22Rv1 (cell line): ENCODE results near the gene MED27.

Source experiments
- H3K27ac ChIP-seq: fragments of 450-650 bp; 2 replicates; pipeline ENCODE4 v1.5.1; 2017
- CTCF ChIP-seq: fragments of 450-650 bp; IDR thresholded peaks from 2 replicates; pipeline ENCODE4 v1.5.1; 2017; ENCODE audit warnings: mild to moderate bottlenecking
- ZFX ChIP-seq: fragments of 450-650 bp; IDR thresholded peaks from 2 replicates; pipeline ENCODE4 v1.6.1; 2017; ENCODE audit warnings: antibody characterized with exemption, borderline replicate concordance

Gene MED27

GRCh38 chr9:132041798-132042197 is 37.9 kb downstream of the MED27 start:
- no peak overlapping the region for H3K27ac ChIP-seq
- TF ChIP-seq ZFX (no peak), CTCF (no peak)

GRCh38 chr9:132040808-132041207 is 38.9 kb downstream of the MED27 start:
- no peak overlapping the region for H3K27ac ChIP-seq
- TF ChIP-seq ZFX (no peak), CTCF (no peak)

DNA sequence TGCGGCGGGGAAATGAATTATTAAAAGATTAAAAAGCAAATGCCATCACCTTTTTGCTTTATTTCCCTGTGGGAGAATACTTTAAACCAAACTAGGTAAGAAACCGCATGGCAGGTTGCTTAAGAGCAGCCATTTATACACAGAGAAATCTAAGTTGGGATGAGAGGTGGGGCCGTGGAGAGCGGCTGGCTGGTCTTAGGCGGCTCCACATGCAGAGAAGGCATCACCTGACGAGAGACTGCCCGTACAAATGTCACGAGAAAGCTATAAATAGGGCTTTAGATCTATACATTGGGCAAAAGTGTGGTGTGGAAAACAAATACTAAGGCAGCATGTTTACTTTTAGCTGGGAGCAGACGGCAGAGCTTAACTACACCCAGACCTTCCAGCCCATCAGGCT is 39.4 kb downstream of the MED27 start:
- TF ChIP-seq ZFX (no peak), CTCF (no peak)
- H3K27ac ChIP-seq = no peak overlapping the region

DNA sequence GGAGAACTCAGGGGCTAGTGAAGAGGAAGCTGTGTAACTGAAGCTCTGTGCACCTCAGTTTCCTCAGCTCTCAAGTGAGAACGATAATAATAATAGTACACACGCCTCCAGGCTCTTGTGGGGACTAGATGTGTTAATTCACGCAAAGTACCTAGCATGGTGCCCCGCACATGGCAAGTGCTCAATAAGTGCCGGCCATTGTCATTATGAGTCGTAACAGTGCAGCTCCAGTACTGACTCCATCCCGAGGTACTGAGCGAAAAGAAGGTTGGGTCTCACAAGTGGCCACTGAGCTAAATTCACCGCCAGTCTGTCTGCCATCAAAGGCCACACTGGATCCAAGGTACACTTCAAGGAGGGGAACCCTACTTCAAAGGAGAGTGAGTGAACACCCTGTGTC is 40.4 kb downstream of the MED27 start:
- H3K27ac ChIP-seq = no peak overlapping the region
- TF ChIP-seq CTCF (no peak), ZFX (no peak)

DNA sequence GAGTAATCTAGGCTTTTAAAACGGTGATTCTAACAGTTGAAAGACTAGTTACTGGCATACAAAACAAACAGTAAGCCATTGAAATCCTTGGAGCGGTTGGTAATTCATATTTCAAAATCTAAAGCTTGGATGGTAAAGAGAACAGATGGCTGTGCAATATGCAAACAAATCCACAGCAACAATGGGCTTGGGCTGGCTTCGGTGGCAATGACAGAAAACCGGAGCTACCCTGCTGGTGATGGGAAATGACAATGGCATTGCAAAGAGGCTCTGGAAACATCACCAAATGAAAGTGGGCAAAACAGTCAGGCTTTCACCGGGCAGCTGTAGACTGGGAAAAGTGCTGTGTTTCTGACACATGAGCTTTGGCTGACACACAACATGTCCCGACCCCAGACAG is 42.2 kb downstream of the MED27 start:
- no peak overlapping the region for H3K27ac ChIP-seq
- TF ChIP-seq ZFX (no peak), CTCF (no peak)

- H3K27ac ChIP-seq = no peak overlapping the region
- TF ChIP-seq CTCF (no peak), ZFX (no peak)
Observed at GRCh38 chr9:132036521-132036920, 43.1 kb downstream of the MED27 start.

- no peak for TF ChIP-seq ZFX
- no peak for TF ChIP-seq CTCF
- H3K27ac ChIP-seq = no peak overlapping the region
Observed at GRCh38 chr9:132035679-132036078, 44.0 kb downstream of the MED27 start.
